Coronary artery (tissue), 2 donors: Measurements from ENCODE around the gene LACTBL1.
"Not testable (repeated sequence)": the region's sequence is repeated elsewhere in the genome, so short reads cannot be mapped to it uniquely, and the experiment has no call there.

ENCODE experiments used
- DNase-seq: peaks from one replicate; pipeline ENCODE4 v3.0.0-alpha.2; 2017; ENCODE audit warnings: low spot score
- H3K27ac ChIP-seq, 2 donors: fragments of 200-600 bp; sonication (generic); one replicate each; pipeline ENCODE4 v1.5.1; 2016 to 2019
- H3K4me3 ChIP-seq: fragments of 200-600 bp; sonication (generic); 2 replicates; pipeline ENCODE4 v1.5.1; 2016; ENCODE audit warnings: mild to moderate bottlenecking, moderate library complexity
- TF ChIP-seq, protein P1 (sequence below): fragments of 200-600 bp; sonication (generic); IDR thresholded peaks from one replicate; pipeline ENCODE4 v1.5.1; 2019; ENCODE audit warnings: antibody characterized with exemption

The LACTBL1 gene

DNA sequence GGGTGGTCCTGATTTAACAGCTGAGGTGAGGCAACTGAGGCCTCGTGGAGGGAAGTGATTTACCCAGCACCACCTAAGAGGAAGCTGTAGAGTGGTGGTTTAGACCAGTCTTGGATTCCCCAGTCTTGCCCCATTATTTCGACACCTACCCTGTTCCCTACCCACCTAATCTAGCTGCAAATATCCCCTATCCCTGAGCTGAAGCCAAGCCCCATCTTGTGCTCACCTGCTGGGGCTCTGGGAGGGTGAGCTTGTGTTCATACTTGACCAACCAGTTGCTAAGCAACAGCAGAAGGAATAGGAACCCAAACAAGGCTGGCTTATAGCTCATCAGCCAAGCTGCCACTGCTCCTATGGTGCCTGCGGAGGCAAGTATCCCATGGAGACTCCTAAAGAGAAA lies 41.0 kb upstream of the LACTBL1 start:
- Histone ChIP-seq H3K27ac (no peak overlapping the region), H3K4me3 (no peak overlapping the region)
- DNase-seq, result no peak
- TF ChIP-seq, protein P1, sequence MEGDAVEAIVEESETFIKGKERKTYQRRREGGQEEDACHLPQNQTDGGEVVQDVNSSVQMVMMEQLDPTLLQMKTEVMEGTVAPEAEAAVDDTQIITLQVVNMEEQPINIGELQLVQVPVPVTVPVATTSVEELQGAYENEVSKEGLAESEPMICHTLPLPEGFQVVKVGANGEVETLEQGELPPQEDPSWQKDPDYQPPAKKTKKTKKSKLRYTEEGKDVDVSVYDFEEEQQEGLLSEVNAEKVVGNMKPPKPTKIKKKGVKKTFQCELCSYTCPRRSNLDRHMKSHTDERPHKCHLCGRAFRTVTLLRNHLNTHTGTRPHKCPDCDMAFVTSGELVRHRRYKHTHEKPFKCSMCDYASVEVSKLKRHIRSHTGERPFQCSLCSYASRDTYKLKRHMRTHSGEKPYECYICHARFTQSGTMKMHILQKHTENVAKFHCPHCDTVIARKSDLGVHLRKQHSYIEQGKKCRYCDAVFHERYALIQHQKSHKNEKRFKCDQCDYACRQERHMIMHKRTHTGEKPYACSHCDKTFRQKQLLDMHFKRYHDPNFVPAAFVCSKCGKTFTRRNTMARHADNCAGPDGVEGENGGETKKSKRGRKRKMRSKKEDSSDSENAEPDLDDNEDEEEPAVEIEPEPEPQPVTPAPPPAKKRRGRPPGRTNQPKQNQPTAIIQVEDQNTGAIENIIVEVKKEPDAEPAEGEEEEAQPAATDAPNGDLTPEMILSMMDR, result no peak

DNA sequence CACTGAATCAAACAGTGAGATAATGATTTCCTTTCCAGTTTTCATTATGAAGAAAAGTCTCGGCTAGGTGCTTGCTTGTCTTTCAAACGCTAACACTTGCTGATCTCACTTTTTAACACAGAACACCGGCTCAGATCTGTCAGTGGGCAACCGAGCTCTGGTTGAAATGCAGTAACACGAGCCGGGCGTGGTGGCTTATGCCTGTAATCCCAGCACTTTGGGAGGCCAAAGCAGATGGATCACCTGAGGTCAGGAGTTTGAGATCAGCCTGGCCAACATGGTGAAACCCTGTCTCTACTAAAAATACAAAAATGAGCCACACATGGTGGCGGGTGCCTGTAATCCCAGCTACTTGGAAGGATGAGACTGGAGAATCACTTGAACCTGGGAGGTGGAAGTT lies 37.4 kb upstream of the LACTBL1 start:
- not testable (repeated sequence) for H3K4me3 ChIP-seq, H3K27ac ChIP-seq, DNase-seq

DNA sequence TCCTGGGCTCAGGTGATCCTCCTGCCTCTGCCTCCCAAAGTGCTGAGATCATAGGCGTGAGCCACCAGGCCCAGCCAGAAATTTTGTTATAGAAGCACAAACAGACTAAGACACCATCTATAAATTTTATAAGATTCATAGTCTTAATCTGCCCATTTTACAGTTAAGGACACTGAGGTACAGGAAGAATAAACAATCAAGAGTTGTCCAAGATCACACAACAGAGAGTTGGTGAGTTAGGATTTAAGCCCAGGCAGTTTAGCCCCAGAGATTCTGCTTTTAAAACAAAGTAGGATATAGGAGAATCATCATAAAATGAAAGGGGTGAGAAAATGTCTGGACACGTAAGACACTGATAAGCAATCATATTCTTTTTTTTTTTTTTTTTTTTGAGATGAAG lies 36.2 kb upstream of the LACTBL1 start:
- H3K4me3 ChIP-seq, result no peak overlapping the region
- no peak overlapping the region for H3K27ac ChIP-seq
- TF ChIP-seq, protein P1, result no peak
- no peak for DNase-seq

DNA sequence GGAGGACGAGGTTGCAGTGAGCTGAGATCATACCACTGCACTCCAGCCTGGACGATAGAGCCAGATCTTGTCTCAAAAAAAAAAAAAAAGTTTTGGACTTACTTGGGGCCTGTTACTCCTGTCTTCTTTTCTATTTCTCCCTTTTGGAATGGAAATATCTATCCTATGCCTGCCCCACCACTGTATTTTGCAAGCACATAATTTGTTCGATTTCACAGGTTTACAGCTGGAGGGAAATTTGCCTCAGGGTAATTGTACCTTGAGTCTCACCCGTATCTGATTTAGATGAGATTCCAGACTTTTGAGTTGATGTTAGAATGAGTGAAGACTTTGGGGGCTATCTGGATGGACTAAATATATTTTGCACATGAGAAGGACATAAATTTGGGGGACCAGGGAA lies 34.4 kb upstream of the LACTBL1 start:
- Histone ChIP-seq H3K27ac (no peak overlapping the region), H3K4me3 (no peak overlapping the region)
- TF ChIP-seq, protein P1, result no peak
- DNase-seq, result no peak

DNA sequence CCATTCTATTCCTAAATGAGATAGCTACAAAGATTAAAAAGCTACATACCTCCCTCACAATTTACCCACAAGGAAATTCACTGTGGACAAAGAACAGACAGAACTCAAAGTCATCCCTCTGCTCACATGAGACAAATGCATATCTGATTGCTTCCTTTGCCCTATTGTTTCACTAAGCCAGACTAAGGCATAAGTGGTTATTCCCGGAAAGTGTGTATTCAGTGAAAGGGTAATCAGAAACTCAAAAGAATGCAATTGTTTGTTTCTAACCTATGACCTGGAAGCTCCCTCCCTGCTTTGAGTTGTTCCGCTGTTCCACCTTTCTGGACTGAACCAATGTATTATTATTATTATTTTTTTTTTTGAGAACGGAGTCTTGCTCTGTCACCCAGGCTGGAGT lies 32.1 kb upstream of the LACTBL1 start:
- H3K4me3 ChIP-seq, H3K27ac ChIP-seq, DNase-seq: not testable (repeated sequence)

DNA sequence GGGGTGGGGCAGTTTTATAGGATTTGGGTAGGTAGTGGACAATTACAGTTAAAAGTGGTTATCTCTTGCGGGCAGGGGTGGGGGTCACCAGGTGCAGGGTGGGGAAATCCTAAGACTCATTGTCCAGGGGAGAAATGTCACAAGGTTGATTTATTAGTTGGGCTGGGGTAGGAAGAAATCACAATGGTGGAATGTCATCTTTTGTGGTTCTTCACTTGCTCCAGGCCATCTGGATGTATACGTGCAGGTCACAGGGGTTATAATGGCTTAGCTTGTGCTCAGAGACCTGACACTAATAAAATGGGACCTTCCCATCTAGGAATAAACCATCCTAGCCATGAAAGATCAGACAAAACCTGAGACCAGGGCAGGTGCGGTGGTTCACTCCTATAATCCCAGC lies 31.4 kb upstream of the LACTBL1 start:
- TF ChIP-seq, protein P1, result no peak

DNA sequence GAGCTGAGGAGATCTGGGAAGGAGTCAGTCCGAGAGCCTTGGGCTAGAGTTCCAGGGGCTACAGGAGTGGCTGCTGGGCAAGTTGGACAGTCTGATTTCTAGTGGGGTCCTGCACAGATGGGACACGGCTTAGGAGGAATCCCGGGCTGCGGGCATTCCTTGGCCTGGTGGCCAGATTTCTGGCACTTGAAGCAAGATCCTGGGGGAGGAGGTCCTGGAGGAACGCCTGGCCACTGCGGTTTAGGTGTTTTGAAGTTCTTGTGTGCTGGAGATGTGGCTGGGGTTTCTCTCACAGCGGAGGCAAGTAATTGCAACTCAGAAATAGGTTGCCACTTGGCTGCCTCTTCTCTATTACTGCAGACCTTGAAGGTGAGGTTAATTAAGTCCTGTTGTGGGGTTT lies 29.6 kb upstream of the LACTBL1 start:
- not testable (repeated sequence) for H3K27ac ChIP-seq, DNase-seq, H3K4me3 ChIP-seq

More for the DNA sequence above, 31.4 kb upstream of the LACTBL1 start:
- Histone ChIP-seq H3K27ac (no peak overlapping the region), H3K4me3 (no peak overlapping the region)
- DNase-seq, result no peak

DNA sequence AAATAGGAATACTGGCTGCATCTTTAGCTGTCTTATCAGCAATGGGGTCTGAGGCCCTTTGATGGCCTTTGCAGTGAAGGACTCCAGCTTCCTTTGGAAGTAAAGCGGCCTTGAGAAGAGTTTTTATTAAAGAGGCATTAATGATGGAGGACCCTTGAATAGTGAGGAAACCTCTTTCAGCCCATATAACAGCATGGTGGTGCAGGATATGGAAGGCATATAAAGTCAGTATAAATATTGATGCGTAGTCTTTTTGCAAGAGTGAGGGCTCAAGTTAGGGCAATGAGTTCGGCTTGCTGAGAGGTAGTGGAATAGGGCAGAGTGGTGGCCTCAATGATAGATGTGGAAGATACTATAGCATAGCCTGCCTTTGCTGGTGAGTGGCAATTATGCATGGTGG lies 27.5 kb upstream of the LACTBL1 start:
- H3K27ac ChIP-seq, DNase-seq, H3K4me3 ChIP-seq: not testable (repeated sequence)

DNA sequence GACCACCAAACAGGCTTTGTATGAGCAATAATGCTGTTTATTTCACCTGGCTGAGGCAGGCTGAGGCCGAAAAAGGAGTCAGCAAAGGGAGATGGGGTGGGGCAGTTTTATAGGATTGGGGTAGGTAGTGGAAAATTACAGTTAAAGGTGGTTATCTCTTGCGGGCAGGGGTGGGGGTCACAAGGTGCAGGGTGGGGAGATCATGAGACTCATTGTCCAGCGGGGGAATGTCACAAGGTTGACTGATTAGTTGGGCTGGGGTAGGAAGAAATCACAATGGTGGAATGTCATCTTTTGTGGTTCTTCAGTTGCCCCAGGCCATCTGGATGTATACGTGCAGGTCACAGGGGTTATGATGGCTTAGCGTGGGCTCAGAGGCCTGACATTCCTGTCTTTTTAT lies 24.9 kb upstream of the LACTBL1 start:
- DNase-seq, H3K4me3 ChIP-seq, H3K27ac ChIP-seq: not testable (repeated sequence)

DNA sequence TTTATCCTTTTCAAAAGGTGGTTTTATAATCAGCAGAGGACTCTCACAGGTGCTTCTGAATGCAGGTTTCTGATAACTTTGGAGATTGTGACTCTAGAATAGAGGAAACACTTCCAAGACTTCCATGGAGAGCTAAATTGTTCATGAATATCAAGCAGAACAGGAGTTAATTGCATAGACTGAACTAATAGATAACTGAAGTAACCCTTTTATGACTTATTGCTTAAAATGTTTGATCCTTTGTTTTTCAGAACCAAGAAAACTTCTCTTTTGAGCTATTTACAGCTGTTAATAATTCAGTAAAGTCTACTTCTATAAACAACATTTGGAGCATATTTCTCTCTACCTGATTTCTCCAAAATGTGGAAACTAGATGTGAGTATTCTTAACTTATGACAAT lies 23.1 kb upstream of the LACTBL1 start:
- no peak for DNase-seq
- Histone ChIP-seq H3K27ac (no peak overlapping the region), H3K4me3 (no peak overlapping the region)
- TF ChIP-seq, protein P1, result no peak

DNA sequence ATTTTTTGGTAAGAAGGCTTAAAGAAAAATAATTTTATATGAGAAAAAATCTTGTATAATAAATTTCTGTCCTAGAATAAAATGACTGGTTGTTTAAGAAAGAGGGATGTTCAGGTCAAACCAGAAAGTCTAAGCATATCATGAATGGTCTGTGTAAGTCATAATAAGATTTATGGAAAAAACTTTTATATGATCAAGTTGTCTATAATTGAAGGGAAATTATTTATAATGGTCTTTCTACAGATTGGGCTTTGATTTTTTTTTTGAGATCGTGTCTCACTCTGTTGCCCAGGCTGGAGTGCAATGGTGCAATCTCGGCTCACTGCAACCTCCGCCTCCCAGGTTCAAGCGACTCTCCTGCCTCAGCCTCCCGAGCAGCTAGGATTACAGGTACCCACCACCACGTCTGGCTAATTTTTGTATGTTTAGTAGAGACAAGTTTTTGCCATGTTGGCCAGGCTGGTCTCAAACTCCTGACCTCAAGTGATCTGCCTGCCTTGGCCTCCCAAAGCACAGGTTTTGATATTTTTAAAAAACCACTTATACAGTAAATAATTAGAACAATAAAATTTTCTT lies 20.6 kb upstream of the LACTBL1 start:
- H3K4me3 ChIP-seq, H3K27ac ChIP-seq, DNase-seq: not testable (repeated sequence)

DNA sequence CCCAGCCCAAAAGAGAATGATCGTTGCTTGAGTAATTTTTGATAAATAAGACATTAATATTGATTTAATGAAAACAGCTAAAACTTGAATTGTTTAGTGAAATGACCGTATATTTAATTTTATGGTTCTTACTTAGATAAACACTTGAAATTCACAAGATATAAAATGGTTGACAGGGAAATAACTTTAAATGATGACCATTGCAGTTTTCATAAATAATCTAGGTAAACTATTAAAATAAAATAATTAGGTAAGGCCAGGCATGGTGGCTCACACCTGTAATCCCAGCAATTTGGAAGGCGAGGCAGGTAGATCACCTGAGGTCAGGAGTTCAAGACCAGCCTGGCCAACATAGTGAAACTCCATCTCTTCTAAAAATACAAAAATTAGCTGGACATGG lies 19.7 kb upstream of the LACTBL1 start:
- not testable (repeated sequence) for H3K4me3 ChIP-seq, DNase-seq, H3K27ac ChIP-seq
